Ishikawa (cell line): ENCODE data around the gene STK4.

Experiments
- CEBPB ChIP-seq: IDR thresholded peaks from 2 replicates; pipeline ENCODE4 v1.6.1; 2012
- CREB1 ChIP-seq: IDR thresholded peaks from 2 replicates; pipeline ENCODE4 v1.6.1; 2012; ENCODE audit warnings: low read depth
- EGR1 ChIP-seq: IDR thresholded peaks from 2 replicates; pipeline ENCODE4 v1.6.1; 2012
- EP300 ChIP-seq: IDR thresholded peaks from 2 replicates; pipeline ENCODE4 v1.6.1; 2012; ENCODE audit warnings: borderline replicate concordance
- FOXM1 ChIP-seq: IDR thresholded peaks from 2 replicates; pipeline ENCODE4 v1.6.1; 2012; ENCODE audit warnings: low read depth, borderline replicate concordance
- MAX ChIP-seq: IDR thresholded peaks from 2 replicates; pipeline ENCODE4 v1.6.1; 2012
- NFIC ChIP-seq: IDR thresholded peaks from 2 replicates; pipeline ENCODE4 v1.6.1; 2012
- RAD21 ChIP-seq: IDR thresholded peaks from 2 replicates; pipeline ENCODE4 v1.6.1; 2012; ENCODE audit warnings: low read depth
- REST ChIP-seq: IDR thresholded peaks from 2 replicates; pipeline ENCODE4 v1.6.1; 2012; ENCODE audit warnings: low read depth, mild to moderate bottlenecking
- TAF1 ChIP-seq: IDR thresholded peaks from 2 replicates; pipeline ENCODE4 v1.6.1; 2012; ENCODE audit warnings: low read depth, mild to moderate bottlenecking
- TCF12 ChIP-seq: IDR thresholded peaks from 2 replicates; pipeline ENCODE4 v1.6.1; 2012; ENCODE audit warnings: low read depth
- TEAD4 ChIP-seq: IDR thresholded peaks from 2 replicates; pipeline ENCODE4 v1.6.1; 2012
- USF1 ChIP-seq: IDR thresholded peaks from 2 replicates; pipeline ENCODE4 v1.6.1; 2012
- YY1 ChIP-seq: IDR thresholded peaks from 2 replicates; pipeline ENCODE4 v1.6.1; 2012; ENCODE audit warnings: low read depth
- ZBTB7A ChIP-seq: IDR thresholded peaks from 2 replicates; pipeline ENCODE4 v1.6.1; 2012; ENCODE audit warnings: low read depth

The STK4 gene

GRCh38 chr20:45110301-45110700, 144.0 kb downstream of the STK4 start:
- TF ChIP-seq NFIC (no peak), MAX (no peak)

GRCh38 chr20:45111285-45111684, 145.0 kb downstream of the STK4 start:
- TF ChIP-seq YY1, result no peak
- no peak for TF ChIP-seq NFIC
- TF ChIP-seq TCF12, result no peak
- TF ChIP-seq TEAD4, result no peak
- no peak for TF ChIP-seq REST
- no peak for TF ChIP-seq EP300
- TF ChIP-seq USF1, result no peak
- no peak for TF ChIP-seq CREB1
- TF ChIP-seq EGR1, result no peak
- TF ChIP-seq RAD21, result no peak
- no peak for TF ChIP-seq CEBPB
- no peak for TF ChIP-seq FOXM1
- TF ChIP-seq MAX, result no peak
- TF ChIP-seq ZBTB7A, result no peak
- TF ChIP-seq TAF1, result no peak

GRCh38 chr20:45111799-45112471, 145.6 kb downstream of the STK4 start:
- no peak for TF ChIP-seq EGR1
- no peak for TF ChIP-seq CEBPB
- peak; percentile 49 for TF ChIP-seq RAD21

- TF ChIP-seq ZBTB7A (no peak), USF1 (no peak), MAX (no peak), CREB1 (no peak), EGR1 (no peak), YY1 (no peak), FOXM1 (no peak), EP300 (no peak), TAF1 (no peak), CEBPB (no peak), TCF12 (no peak), TEAD4 (no peak), NFIC (no peak), RAD21 (no peak), REST (no peak)
These were observed 146.4 kb downstream of the STK4 start for GRCh38 chr20:45112754-45113153.

GRCh38 chr20:45113865-45114264, 147.6 kb downstream of the STK4 start:
- no peak for TF ChIP-seq RAD21
- no peak for TF ChIP-seq YY1
- TF ChIP-seq EGR1, result no peak
- no peak for TF ChIP-seq EP300
- TF ChIP-seq CEBPB, result no peak
- TF ChIP-seq FOXM1, result no peak
- no peak for TF ChIP-seq USF1
- no peak for TF ChIP-seq CREB1
- TF ChIP-seq TCF12, result no peak
- TF ChIP-seq TEAD4, result no peak
